SJSA1 (cell line): ENCODE data around the gene UBN1. TPM values are rescaled to one million over a fixed set of nuclear protein-coding genes. Genes with fewer than 3 reads are reported as not detected.

ENCODE experiments used
- DNase-seq, 2 experiments: peaks; one replicate each; pipeline ENCODE4 v3.0.0-alpha.2; 2015 to 2020; ENCODE audit warnings: low spot score in 2 of 2, low read depth in 1 of 2
- H3K27ac ChIP-seq: fragments of 250-450 bp; sonication (Bioruptor Pico); 2 replicates; pipeline ENCODE4 v1.5.1; 2020; ENCODE audit warnings: mild to moderate bottlenecking, moderate library complexity
- H3K27me3 ChIP-seq: fragments of 250-450 bp; sonication (Bioruptor Pico); replicated peaks from 2 replicates; pipeline ENCODE4 v1.5.1; 2020; ENCODE audit warnings: mild to moderate bottlenecking, moderate library complexity
- H3K36me3 ChIP-seq: fragments of 250-450 bp; sonication (Bioruptor Pico); 2 replicates; pipeline ENCODE4 v1.5.1; 2020; ENCODE audit warnings: mild to moderate bottlenecking
- H3K4me1 ChIP-seq: fragments of 250-450 bp; sonication (Bioruptor Pico); replicated peaks from 2 replicates; pipeline ENCODE4 v1.6.1; 2021; ENCODE audit warnings: mild to moderate bottlenecking
- H3K4me3 ChIP-seq: fragments of 250-450 bp; sonication (Bioruptor Pico); 2 replicates; pipeline ENCODE4 v1.5.1; 2020; ENCODE audit warnings: mild to moderate bottlenecking
- H3K9me3 ChIP-seq: fragments of 250-450 bp; sonication (Bioruptor Pico); replicated peaks from 2 replicates; pipeline ENCODE4 v1.5.1; 2020; ENCODE audit warnings: mild to moderate bottlenecking
- total RNA-seq: library from RNA; depleted of rRNA; stranded (reverse); fragments of >200 nt; shearing (Covaris generic); gene quantifications from 2 replicates; pipeline ENCODE4 v1.2.3, GENCODE V29; 2014

The UBN1 gene
- total RNA-seq, 1 experiment from 2014 or later, result 30.8 TPM

- Histone ChIP-seq H3K4me1 (no peaks in the 10 kb centered on the region), H3K27me3 (no peaks in the 10 kb centered on the region), H3K36me3 (peaks cover 91% of the 10 kb centered on the region), H3K4me3 (no peak overlapping the region), H3K9me3 (no peaks in the 10 kb centered on the region), H3K27ac (no peak overlapping the region)
- no peak for DNase-seq
Observed at GRCh38 chr16:4833584-4833983, 13.7 kb upstream of the UBN1 start.

GRCh38 chr16:4836727-4837126 lies 10.6 kb upstream of the UBN1 start:
- Histone ChIP-seq H3K4me3 (no peak overlapping the region), H3K36me3 (peaks cover 91% of the 10 kb centered on the region)

GRCh38 chr16:4837733-4838501 lies 9.4 kb upstream of the UBN1 start:
- DNase-seq, result no peak
- Histone ChIP-seq H3K36me3 (peaks cover 91% of the 10 kb centered on the region), H3K9me3 (no peaks in the 10 kb centered on the region), H3K4me1 (no peaks in the 10 kb centered on the region), H3K27me3 (no peaks in the 10 kb centered on the region), H3K4me3 (no peak overlapping the region), H3K27ac (no peak overlapping the region)

More at GRCh38 chr16:4836727-4837126, 10.6 kb upstream of the UBN1 start:
- Histone ChIP-seq H3K4me1 (no peaks in the 10 kb centered on the region), H3K9me3 (no peaks in the 10 kb centered on the region), H3K27ac (no peak overlapping the region), H3K27me3 (no peaks in the 10 kb centered on the region)
- DNase-seq, result no peak

- no peaks in the 10 kb centered on the region for H3K9me3 ChIP-seq
- no peak overlapping the region for H3K27ac ChIP-seq
- no peaks in the 10 kb centered on the region for H3K4me1 ChIP-seq
- H3K27me3 ChIP-seq, result no peaks in the 10 kb centered on the region
- DNase-seq, result no peak
- H3K36me3 ChIP-seq, result peaks cover 91% of the 10 kb centered on the region
- H3K4me3 ChIP-seq, result no peak overlapping the region
Observed at GRCh38 chr16:4839942-4840341, 7.3 kb upstream of the UBN1 start.

GRCh38 chr16:4840984-4841383 lies 6.3 kb upstream of the UBN1 start:
- Histone ChIP-seq H3K36me3 (peaks cover 91% of the 10 kb centered on the region), H3K4me3 (no peak overlapping the region), H3K27me3 (no peaks in the 10 kb centered on the region), H3K9me3 (no peaks in the 10 kb centered on the region), H3K27ac (no peak overlapping the region), H3K4me1 (peaks cover 5% of the 10 kb centered on the region)
- no peak for DNase-seq

- Histone ChIP-seq H3K27ac (peak overlapping the region; percentile 81), H3K27me3 (no peaks in the 10 kb centered on the region), H3K4me1 (peaks cover 19% of the 10 kb centered on the region), H3K4me3 (peak overlapping the region; percentile 90), H3K9me3 (no peaks in the 10 kb centered on the region), H3K36me3 (peaks cover 72% of the 10 kb centered on the region)
- DNase-seq, result peak; percentile 67 to 69
Observed at GRCh38 chr16:4846503-4846900, 779 bp upstream of the UBN1 start.

- Histone ChIP-seq H3K27ac (peak overlapping the region; percentile 81), H3K4me1 (peaks cover 26% of the 10 kb centered on the region)
- DNase-seq, result peak; percentile 48 to 61
Observed at GRCh38 chr16:4847774-4848587, 700 bp downstream of the UBN1 start.

GRCh38 chr16:4850211-4850610 lies 2.9 kb downstream of the UBN1 start:
- no peak overlapping the region for H3K27ac ChIP-seq
- DNase-seq, result no peak

More at GRCh38 chr16:4847774-4848587, 700 bp downstream of the UBN1 start:
- Histone ChIP-seq H3K27me3 (no peaks in the 10 kb centered on the region), H3K36me3 (peaks cover 60% of the 10 kb centered on the region), H3K9me3 (no peaks in the 10 kb centered on the region), H3K4me3 (peak overlapping the region; percentile 90)

GRCh38 chr16:4852221-4852872 lies 5.1 kb downstream of the UBN1 start:
- peaks cover 17% of the 10 kb centered on the region for H3K4me1 ChIP-seq
- H3K4me3 ChIP-seq, result no peak overlapping the region
- DNase-seq, result peak in 1 of 2 experiments; percentile 18
- peaks cover 60% of the 10 kb centered on the region for H3K36me3 ChIP-seq
- peak overlapping the region; percentile 30 for H3K27ac ChIP-seq
- no peaks in the 10 kb centered on the region for H3K9me3 ChIP-seq
- no peaks in the 10 kb centered on the region for H3K27me3 ChIP-seq

More at GRCh38 chr16:4850211-4850610, 2.9 kb downstream of the UBN1 start:
- Histone ChIP-seq H3K4me1 (peaks cover 26% of the 10 kb centered on the region), H3K27me3 (no peaks in the 10 kb centered on the region), H3K4me3 (no peak overlapping the region), H3K36me3 (peaks cover 60% of the 10 kb centered on the region), H3K9me3 (no peaks in the 10 kb centered on the region)

- Histone ChIP-seq H3K36me3 (peaks cover 74% of the 10 kb centered on the region), H3K27ac (no peak overlapping the region; the same call in 1 of the 2 replicates), H3K4me3 (no peak overlapping the region), H3K9me3 (no peaks in the 10 kb centered on the region), H3K27me3 (no peaks in the 10 kb centered on the region), H3K4me1 (peaks cover 8% of the 10 kb centered on the region)
- no peak for DNase-seq
Observed at GRCh38 chr16:4855371-4855770, 8.1 kb downstream of the UBN1 start.

GRCh38 chr16:4855804-4856203 lies 8.5 kb downstream of the UBN1 start:
- Histone ChIP-seq H3K27me3 (no peaks in the 10 kb centered on the region), H3K4me3 (no peak overlapping the region), H3K4me1 (peaks cover 8% of the 10 kb centered on the region), H3K27ac (no peak overlapping the region), H3K36me3 (peaks cover 76% of the 10 kb centered on the region), H3K9me3 (no peaks in the 10 kb centered on the region)
- DNase-seq, result no peak

- no peaks in the 10 kb centered on the region for H3K4me1 ChIP-seq
- H3K4me3 ChIP-seq, result no peak overlapping the region
- H3K9me3 ChIP-seq, result no peaks in the 10 kb centered on the region
- no peak for DNase-seq
- H3K27me3 ChIP-seq, result no peaks in the 10 kb centered on the region
- H3K36me3 ChIP-seq, result peaks cover 91% of the 10 kb centered on the region
- H3K27ac ChIP-seq, result no peak overlapping the region
Observed at GRCh38 chr16:4859190-4859899, 12.1 kb downstream of the UBN1 start.

- Histone ChIP-seq H3K27ac (no peak overlapping the region), H3K4me1 (no peaks in the 10 kb centered on the region), H3K36me3 (peaks cover 92% of the 10 kb centered on the region), H3K9me3 (no peaks in the 10 kb centered on the region), H3K4me3 (no peak overlapping the region), H3K27me3 (no peaks in the 10 kb centered on the region)
- DNase-seq, result no peak
Observed at GRCh38 chr16:4859900-4860255, 12.6 kb downstream of the UBN1 start.
